Measurements from ENCODE around the gene IL5RA. TPM values are rescaled to one million over a fixed set of nuclear protein-coding genes. Genes with fewer than 3 reads are reported as not detected.

IL5RA gene
- total RNA-seq, 1 donor from 2014 or later = not detected

DNA sequence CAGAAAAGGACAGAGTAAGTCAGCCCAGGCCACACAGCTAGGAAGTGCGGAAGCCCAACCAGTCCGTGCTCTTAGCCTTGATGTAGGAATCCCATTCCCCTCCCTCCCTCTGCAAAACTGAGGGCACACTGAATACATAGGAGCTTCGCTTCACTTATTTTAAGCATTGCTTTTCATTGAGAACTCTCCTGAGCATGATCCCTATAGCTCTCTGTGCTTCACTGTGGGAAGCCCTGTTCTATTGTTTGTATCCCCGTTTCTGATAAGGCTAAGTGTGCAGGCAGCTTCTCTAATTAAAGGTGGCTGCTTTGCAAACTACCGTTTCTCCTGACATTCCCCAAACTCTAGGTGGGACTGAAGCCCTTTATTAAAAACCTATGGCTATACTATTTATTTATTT lies 29.9 kb downstream of the IL5RA start:
- no peak overlapping the region for H3K4me3 Mint-ChIP-seq
- DNase-seq (no peak), ATAC-seq (ENCODE audit: low read depth) (no peak)
- POLR2A ChIA-PET = interaction anchor here (0.6 kb wide), 1 partner anchor 8 kb away, joined by 3 read pairs; no protein-coding TSS in a partner anchor
- H3K9me3 Mint-ChIP-seq = no peaks in the 10 kb centered on the region
- H3K4me1 Mint-ChIP-seq = peaks cover 23% of the 10 kb centered on the region
- H3K36me3 Mint-ChIP-seq (ENCODE audit: low read depth) = no peaks in the 10 kb centered on the region
- intact Hi-C loops (cut with micrococcal nuclease) = no loop called here
- no peak overlapping the region for H3K27ac Mint-ChIP-seq
- TF ChIP-seq, protein P1, sequence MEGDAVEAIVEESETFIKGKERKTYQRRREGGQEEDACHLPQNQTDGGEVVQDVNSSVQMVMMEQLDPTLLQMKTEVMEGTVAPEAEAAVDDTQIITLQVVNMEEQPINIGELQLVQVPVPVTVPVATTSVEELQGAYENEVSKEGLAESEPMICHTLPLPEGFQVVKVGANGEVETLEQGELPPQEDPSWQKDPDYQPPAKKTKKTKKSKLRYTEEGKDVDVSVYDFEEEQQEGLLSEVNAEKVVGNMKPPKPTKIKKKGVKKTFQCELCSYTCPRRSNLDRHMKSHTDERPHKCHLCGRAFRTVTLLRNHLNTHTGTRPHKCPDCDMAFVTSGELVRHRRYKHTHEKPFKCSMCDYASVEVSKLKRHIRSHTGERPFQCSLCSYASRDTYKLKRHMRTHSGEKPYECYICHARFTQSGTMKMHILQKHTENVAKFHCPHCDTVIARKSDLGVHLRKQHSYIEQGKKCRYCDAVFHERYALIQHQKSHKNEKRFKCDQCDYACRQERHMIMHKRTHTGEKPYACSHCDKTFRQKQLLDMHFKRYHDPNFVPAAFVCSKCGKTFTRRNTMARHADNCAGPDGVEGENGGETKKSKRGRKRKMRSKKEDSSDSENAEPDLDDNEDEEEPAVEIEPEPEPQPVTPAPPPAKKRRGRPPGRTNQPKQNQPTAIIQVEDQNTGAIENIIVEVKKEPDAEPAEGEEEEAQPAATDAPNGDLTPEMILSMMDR (IDR thresholded peaks at IDR 0.05) = no peak
- CTCF ChIA-PET = interaction anchor here (1.6 kb wide), 1 partner anchor 8 kb away, joined by 4 read pairs; no protein-coding TSS in a partner anchor
- peaks cover 2% of the 10 kb centered on the region for H3K27me3 Mint-ChIP-seq

DNA sequence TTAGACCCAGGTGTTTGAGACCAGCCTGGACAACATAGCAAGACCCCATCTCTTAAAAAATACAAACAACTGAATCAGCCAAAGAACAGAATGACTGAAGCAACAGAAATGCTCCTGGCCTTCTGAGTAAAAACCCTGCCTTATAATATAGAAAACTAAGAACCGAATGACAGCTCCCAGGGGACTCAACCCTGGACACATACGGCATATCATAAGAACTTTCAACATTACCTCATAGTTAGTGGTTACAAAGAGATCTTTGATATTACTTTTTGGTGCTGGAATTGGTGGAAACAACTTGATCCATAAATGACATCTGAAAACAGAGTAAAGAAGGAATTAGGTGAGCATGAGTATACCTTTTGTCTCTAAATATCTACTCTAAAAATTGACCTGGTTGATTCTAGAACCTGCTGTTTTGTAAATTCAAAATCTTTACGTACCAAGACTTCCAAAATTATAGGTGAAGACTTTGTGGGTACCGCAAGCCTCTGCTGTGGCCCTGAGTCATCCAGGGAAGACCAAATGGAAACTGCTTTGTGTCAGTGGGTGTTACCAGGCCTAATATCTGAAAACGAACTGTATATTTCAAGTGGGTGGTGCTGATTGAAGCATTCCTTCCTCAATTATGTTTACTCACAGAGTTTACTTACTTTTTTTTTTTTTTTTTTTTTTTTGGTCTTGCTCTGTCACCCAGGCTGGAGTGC lies 35.5 kb downstream of the IL5RA start:
- Mint-ChIP-seq H3K4me1 (no peaks in the 10 kb centered on the region), H3K27ac (no peak overlapping the region), H3K4me3 (no peak overlapping the region), H3K27me3 (peaks cover 2% of the 10 kb centered on the region), H3K9me3 (no peaks in the 10 kb centered on the region), H3K36me3 (ENCODE audit: low read depth) (no peaks in the 10 kb centered on the region)
- ChIA-PET POLR2A (no interaction called here), CTCF (no interaction called here)
- DNase-seq (no peak), ATAC-seq (ENCODE audit: low read depth) (no peak)
- TF ChIP-seq, protein P1 (IDR thresholded peaks at IDR 0.05) = no peak
- intact Hi-C loops (cut with micrococcal nuclease) = no loop called here

DNA sequence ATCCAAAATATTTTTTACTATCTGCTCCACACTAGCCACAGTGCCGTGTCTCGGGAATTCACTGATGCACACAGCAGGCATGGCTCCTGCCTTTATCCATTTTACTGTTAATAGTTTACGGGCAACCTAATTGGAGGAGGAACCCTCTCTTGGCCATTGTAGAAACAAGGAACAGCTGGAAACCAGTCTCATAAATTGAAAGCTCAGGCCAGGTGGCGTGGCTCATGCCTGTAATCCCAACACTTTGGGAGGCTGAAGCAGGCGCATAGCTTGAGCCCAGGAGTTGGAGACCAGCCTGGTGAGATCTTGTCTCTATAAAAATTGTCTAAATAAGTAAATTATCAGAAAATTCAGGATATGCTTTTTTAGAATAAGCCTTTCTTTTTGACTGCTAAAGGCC lies 39.0 kb downstream of the IL5RA start:
- Mint-ChIP-seq H3K9me3 (no peaks in the 10 kb centered on the region), H3K4me3 (no peak overlapping the region), H3K4me1 (peaks cover 5% of the 10 kb centered on the region), H3K36me3 (ENCODE audit: low read depth) (no peaks in the 10 kb centered on the region), H3K27me3 (no peaks in the 10 kb centered on the region), H3K27ac (no peak overlapping the region)
- ChIA-PET CTCF (interaction anchor here (0.6 kb wide), 1 partner anchor 108 kb away, joined by 3 read pairs; the partner anchor contains the start of gene CRBN), POLR2A (no interaction called here)
- ATAC-seq (ENCODE audit: low read depth) (no peak), DNase-seq (no peak)
- intact Hi-C loops (cut with micrococcal nuclease) = no loop called here
- TF ChIP-seq, protein P1 (IDR thresholded peaks at IDR 0.05) = no peak

DNA sequence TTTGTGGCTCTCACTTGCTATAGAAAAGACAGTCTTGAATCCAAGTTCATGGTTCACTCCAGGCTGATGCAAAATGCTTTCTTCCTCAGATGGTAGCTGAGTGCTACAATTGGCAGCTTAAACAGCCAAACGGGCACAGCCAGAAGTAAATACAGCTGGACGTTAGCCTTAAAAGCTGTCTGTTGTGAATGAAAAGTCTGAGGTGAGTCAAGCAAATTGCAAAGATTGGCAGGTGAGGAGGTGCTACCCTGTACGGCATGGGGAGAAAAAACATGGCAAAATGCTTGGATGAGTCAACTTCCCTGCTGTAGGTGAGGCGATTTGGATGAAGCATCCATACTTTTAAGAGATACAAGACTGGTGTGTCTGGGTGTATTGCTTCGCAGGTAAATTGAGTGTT lies 40.5 kb downstream of the IL5RA start:
- Mint-ChIP-seq H3K27me3 (no peaks in the 10 kb centered on the region), H3K4me3 (no peak overlapping the region), H3K27ac (no peak overlapping the region), H3K9me3 (no peaks in the 10 kb centered on the region), H3K4me1 (peaks cover 13% of the 10 kb centered on the region), H3K36me3 (ENCODE audit: low read depth) (no peaks in the 10 kb centered on the region)
- intact Hi-C loops (cut with micrococcal nuclease) = no loop called here
- ChIA-PET CTCF (no interaction called here), POLR2A (interaction anchor here (0.5 kb wide), 1 partner anchor 1934 kb away, joined by 11 read pairs; no protein-coding TSS in a partner anchor)
- TF ChIP-seq, protein P1 (IDR thresholded peaks at IDR 0.05) = no peak
- no peak for ATAC-seq (ENCODE audit: low read depth)
- no peak for DNase-seq

DNA sequence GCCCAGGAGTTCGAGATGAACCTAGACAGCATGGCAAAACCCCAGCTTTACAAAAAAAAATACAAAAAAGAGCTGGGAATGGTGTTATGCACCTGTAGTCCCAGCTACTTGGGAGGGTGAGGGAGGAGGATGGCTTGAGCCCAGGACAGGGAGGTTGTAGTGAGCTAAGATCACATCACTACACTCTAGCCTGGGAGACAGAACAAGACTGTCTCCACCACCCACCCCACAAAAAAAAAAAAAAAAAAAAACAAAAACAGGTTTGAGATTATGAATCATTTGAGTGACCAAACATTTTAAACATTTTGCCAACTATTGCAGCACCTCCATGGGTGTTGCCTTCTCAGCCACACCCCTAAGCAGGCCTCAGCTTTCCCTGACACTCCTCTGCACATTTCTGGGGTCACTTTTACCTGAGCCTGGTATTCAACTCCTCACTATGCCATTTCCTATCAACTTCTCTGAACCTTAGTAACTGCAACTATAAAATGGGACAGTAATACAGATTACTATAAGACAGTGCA lies 41.8 kb downstream of the IL5RA start:
- ATAC-seq (ENCODE audit: low read depth) = no peak
- Mint-ChIP-seq H3K9me3 (no peaks in the 10 kb centered on the region), H3K4me1 (peaks cover 13% of the 10 kb centered on the region), H3K4me3 (no peak overlapping the region), H3K36me3 (ENCODE audit: low read depth) (no peaks in the 10 kb centered on the region), H3K27ac (no peak overlapping the region), H3K27me3 (no peaks in the 10 kb centered on the region)
- ChIA-PET CTCF (no interaction called here), POLR2A (no interaction called here)
- no peak for DNase-seq
- intact Hi-C loops (cut with micrococcal nuclease) = no loop called here
- TF ChIP-seq, protein P1 (IDR thresholded peaks at IDR 0.05) = no peak
